NCI-H2107 (cell line): ENCODE results near the gene PKIG.
"Not testable (repeated sequence)": the region's sequence is repeated elsewhere in the genome, so short reads cannot be mapped to it uniquely, and the experiment has no call there.

Experiments used
- DNase-seq: peaks from one replicate; lab custom pipeline; 2025; lab: John Stamatoyannopoulos, UW

PKIG gene

DNA sequence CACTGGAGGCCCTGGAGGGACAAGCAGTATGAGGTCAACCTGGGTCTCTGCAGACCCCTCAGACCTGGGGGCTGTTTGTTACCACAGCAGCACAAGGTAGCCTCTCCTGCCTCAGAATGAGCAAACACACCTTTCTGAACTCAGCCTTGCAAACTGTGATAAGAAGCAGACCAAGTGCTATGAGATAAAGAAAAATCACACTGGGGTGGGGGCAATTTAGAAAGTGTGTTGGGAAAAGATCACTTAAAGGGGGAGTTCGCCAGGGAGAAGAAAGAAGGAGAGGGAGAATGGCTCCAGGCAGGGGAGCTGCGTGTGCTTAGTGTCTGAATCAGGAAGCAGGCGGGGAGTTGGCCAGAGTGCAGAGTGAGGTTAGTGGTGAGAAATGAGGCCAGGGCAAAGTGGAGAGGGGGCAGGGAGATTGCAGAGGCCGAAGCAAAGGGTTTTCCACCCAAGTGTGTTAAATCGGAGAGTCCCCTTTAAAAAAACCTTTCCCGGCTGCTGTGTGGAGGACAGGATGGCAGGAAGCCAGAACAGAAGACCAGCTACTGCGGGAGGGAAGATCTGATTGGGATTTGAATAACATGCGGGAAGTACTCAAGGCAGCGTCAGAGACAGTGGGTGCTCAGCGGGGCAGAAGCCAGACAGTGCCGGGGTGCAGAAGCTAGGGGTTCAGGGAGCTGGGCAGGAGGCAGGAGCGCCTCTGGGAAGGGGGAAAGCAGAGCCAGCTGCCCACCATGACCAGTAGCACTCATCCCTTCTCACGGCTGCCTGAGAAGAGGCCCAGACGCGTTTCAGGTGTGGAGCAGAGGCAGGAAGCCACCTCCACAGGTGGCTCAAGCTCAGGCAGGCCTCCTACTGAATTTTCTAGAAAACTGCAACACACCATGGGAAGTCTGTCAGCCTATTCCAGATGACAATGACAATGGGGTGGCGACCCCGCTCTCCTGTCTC is 60.1 kb downstream of the PKIG start:
- peak; percentile 5 for DNase-seq

DNA sequence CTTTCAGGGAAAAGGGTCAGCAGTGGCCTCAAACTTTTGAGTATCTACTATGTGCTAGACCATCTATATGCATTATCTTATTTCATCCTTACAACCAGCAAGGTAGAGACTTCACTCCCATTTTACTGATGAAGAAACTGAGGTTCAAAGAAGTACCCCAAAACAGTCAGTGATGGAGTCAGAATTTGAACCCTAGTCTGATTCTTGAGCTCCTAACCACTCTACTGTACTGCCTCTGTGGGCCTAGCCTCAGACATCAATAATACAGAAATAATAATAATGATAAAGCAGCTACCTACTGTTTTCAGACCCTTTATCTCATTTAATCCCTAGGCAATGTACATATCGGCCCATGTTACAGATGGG is 60.8 kb downstream of the PKIG start:
- no peak for DNase-seq

DNA sequence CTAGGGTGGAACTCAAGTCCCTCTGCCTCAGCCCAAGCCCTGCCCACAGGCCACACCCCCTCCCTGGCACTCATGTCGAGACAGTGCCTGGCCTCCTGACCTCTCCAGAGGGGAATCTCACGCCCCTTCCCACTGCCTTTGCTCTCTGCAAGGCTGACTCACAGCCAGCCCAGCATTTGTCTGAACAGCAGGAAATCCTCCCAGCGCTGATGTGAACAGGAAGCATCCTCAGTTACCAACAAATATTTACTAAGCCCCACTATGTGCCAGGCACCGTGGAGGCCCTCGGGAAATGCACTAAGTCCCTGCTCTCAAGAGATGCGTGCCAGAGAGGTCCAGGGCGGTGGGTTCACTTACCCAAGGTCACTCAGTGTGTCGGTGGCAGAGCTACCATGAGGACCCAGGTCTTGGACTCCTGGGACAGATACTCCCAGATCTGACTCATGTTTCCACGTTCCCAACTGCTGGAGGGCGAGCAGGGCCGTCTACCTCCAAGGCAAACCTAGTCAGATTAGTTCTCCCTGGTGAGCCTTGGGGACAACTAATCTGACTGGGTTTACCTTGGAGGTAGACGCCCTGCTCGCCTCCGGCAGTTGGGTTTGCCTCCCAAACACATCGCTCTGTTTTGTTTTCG is 61.3 kb downstream of the PKIG start:
- DNase-seq: no peak

DNA sequence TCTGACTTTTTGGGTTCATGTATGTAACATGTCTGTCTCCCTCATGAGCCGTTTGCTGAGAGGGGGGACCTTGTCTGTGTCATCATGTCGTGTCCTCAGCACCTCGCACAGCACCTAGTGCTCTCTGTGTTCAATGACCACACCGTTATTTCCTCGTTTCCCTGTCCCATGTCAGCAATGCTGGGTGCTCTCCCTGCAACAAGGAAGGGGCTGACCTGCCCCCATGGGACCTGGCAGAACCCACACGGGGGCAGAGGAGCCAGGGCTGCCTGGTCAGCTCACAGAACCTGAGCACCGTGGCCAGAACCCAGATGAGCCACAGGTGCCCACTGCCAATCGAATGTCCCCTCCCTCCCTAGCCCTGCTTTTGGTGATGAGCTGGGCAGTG is 61.8 kb downstream of the PKIG start:
- DNase-seq: no peak

DNA sequence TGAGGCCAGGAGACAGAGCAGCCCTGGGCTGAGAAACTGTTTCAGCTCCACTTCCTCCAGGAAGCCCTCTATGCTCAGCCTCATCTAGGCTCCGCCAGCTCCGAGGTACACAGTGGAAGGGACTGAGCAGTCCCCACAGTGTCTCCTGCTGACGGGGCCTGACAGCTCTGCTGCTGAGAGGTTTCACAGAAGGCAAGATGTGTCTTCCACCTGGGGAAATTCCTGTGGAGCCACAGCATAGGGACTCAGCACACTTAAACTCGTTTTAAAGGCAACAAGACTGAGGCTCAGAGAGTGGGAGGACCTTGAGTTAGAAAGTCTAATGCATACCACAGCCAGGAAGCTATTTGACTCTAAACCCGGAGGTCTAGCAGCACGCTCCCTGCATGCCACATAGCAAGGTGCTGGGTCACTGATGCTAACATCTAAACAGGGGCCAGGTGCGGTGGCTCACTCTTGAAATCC is 62.3 kb downstream of the PKIG start:
- DNase-seq: no peak

DNA sequence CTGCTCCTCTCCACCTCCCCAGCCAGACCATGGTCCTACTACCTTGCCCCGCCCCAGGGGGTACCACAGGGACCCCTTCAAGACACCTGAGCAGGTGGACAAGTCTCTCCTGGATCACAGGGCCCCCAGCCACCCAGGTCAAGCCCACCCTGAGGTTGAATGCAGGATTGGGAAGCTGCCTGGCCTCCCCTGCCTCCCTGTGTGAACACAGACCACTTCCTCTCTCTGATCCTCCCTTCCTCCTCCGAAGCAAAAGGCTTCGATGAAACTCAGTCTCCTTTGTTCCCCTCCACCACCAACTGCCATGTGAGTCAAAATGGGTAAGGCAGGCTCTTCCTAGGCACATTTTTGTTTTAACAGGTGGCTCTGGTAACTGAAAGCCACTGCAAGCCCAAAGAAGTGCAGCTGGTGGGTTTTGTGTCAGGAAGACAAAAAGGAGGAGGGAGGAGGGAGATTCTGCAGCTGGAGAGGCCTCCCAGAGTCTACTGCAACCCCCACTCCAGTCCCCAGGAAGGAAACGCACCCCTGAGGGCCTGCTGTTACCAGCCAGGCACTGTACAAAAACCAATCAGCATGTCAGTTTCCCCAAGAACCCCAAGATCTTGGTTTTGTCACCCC is 63.8 kb downstream of the PKIG start:
- peak; percentile 8 for DNase-seq

DNA sequence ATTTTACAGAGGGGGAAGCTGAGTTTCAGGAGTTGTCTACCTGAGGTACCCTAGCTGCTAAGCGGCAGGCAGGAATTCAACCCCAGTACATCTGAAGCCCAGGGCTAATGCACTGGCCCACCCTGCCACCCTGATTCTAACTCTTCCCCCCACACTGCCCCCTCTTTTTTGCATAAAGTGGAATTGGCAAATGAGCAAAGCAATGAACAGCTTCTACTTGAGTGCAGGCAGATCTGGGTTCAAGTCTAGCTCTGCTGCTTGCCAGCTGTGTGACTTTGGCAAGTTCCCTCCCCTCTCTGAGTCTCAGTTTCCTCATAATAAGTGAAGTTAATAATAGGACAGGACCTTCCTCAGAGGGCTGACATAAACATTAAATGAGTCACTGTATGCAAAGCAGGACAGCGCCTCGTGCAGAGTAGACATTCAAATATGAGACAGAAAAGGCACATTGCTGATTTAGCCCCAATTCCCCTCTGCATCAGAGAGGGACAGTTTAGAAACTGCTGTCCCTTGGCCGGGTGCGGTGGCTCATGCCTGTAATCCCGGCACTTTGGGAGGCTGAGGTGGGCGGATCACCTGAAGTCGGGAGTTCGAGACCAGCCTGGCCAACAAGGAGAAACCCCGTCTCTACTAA is 64.4 kb downstream of the PKIG start:
- DNase-seq: no peak

DNA sequence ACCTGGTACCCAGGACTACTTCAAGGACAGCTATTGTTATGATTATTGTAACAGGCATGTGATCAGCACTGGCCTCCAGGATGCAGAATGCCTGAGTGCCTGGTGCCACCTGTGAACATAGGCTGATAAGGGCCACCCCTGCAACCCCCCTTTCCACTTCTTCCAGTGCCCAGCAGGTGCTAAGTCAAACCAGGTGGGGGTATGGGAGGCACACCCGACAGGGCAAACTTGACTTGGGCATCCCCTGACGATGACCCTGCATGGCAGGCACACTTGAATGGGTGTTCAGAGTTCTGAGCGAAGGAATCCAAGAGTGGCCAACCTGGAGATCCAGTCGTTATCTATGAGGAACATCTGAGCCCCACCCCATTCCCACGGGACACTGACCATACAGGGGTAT is 65.7 kb downstream of the PKIG start:
- no peak for DNase-seq

DNA sequence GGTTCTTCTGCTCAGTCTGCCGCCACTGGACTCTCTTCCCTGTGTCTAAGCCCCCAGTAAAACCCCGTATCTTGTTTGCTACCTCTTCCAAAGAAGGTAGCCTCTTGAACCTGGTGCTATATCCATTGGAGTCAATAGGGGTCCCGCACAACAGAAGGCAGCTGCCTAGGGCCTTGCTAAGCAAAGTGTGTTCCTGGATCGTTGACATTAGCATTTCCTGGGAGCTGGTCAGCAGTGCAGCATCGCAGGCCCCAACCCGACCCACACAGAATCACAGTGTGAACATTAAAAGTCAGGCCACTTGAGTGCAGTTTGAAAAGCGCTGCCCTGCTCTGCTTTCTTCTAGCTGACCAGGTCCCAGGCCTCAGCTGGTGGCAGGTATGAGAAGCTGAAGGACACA is 66.2 kb downstream of the PKIG start:
- no peak for DNase-seq

DNA sequence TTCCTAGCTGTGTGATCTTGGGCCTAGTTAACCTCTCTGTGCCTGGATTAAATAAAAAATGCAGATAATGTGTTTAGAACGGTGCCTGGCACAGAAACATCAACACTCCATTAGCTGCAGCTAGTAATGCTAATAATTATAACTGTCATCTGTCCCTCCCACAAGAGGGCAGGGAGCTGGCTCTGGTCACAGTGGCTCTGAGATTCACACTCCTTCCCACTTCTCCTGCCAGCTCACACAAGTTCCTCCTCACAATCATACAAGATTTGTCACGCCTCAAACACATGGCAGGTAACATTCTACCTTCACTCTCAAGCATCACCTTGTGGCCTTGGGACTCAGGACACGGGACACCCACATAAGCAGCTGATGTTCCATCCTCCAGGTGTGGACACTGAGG is 66.7 kb downstream of the PKIG start:
- no peak for DNase-seq

DNA sequence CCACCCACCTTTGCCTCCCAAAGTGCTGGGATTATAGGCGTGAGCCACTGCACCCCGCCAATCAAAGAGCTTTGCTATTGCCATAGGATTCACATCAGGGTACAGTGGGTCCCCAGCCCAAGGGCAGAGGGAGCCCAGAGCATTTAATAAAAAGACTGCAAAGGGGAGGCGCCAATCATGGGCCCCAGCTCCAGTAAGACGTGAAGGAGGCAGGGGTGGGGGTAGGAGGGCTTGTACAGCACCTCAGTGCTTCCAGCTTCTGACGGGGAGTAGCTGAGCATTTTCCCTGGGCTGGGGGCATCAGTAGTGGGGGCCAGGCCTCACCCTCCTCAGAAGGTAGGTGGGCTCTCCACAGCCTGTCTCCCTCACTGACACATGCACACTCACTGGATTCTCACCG is 67.6 kb downstream of the PKIG start:
- no peak for DNase-seq

DNA sequence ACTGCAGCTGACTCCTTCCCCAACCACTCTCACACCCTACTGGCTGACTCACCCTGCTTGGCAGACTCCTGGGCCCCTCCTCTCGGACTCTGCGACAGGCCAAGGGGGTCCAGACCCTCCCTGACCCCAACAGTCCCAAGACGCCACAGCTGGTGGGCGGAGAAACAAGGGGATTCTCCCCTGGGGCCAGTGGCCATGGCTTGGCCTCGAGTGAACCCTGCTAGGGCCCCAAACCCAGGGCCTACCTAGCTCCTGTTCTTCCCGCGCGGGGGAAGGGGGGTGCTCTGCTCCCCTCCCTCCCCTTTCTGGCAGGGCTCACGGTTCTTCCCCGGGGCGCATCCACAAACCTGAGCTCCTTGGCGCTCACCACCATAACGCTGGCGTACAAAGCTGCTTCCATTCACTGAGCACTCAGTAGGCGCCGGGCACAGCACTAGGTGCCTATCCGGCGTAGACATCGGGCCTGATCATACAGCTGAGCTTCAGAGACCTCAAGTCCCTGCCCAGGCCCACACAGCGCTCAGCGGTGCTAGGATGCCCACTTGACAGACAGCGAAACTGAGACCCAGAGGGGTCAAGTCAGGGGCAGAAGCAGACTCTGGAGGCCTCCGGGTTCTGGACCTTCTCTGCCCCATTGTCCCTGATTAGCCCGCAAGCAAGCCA is 68.5 kb downstream of the PKIG start:
- DNase-seq: no peak

DNA sequence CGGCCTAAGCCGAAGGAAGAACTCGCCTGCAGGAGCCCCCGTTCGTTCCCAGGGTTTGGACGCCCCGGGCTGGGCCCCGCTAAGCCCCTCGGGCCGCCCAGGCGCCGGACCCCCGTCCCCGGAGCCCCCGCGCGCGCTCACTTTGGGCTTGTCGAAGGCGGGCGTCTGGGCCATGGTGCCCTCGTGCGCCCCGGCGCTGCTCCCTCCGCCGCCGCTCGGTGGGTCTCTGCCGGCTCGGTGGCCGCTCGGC is 69.0 kb downstream of the PKIG start:
- DNase-seq: no peak

DNA sequence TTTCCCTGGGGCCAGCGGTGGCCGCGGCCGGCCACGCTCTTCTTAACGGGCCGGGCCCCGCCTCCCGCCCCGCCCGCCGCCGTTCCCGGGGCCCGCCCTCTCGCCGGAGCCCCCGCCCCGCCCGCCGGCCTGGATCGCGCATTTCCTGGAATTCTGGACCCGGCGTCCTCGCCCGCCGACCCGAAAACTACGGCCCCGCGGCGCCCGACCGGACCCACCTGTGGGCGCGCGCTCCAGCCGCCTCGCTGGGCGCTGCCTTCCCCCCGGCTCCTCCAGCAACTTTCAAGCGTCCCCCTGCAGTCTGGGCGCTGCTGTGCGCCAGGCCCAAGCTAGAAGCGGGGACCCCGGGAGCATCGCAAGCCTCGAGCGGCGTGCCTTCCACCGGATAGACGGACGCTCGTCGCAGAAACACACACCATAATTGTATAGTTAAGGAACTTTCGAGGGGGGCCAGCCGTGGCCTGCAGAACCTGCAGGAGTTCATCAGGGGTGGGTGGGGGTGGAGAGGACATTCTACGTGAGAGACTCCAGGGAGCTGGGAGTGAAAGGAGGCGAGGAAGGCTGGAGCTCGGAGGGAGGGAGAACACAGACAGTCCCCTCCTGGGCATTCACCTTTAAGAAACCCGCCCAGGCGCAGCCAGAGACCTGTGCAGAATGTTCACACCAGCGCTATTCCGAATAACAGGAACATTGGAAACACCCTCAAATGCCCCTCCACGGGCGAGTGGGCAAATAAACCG is 69.5 kb downstream of the PKIG start, which contains the start of gene ADA:
Gene ADA (minus strand): TSS at position 16 of the 740 bp plus-strand sequence. CDS start 92 bp downstream, outside the sequence.
- no peak for DNase-seq

DNA sequence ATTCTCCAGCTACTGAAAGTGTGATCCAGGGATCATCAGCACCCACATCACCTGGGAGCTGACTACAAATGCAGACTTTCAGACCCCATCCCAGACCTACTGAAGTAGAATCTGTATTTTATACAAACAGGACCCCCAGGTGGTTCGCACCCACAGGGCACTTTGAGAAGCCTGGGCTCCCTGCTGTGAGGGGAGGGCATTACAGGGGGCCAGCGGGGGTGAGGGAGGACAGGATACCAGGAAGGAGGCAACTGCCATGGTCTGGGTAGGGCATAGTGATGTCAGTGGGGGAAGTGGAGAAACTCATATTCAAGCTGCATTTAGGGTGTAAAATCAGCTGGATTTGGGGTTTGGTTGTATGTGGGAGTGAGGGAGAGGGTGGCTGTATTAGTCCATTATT is 71.2 kb downstream of the PKIG start:
- no peak for DNase-seq

DNA sequence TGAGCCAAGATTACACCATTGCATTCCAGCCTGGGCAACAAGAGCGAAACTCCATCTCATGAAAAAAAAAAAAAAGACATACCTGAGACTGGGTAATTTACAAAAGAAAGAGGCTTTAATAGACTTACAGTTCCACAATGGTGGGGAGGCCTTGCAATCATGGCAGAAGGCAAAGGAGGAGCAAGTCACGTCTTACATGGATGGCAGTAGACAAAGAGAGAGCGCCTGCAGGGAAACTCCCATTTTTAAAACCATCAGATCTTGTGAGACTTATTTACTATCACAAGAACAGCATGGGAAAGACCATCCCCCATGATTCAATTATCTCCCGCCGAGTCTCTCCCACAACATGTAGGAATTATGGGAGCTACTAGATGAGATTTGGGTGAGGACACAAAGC is 71.8 kb downstream of the PKIG start:
- not testable (repeated sequence) for DNase-seq

DNA sequence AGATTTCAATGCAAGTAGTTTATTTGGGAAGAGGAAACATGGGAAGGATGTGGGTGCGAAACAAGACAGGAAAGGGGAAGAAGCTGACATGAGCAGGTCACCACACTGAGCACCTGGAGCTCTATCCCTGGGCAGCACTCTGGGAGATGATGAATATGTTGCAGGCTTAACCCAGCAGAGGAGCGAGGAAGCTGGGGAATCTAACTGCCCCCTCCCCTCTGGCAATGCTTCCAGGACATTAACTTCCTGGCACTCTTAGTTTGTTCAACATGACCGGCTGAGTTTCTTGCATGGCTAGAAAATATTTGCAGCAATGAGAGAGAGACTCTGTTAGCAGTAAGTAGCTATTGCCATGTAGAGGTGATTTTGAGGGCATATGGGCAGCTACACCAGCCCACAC is 74.1 kb downstream of the PKIG start:
- DNase-seq: no peak

DNA sequence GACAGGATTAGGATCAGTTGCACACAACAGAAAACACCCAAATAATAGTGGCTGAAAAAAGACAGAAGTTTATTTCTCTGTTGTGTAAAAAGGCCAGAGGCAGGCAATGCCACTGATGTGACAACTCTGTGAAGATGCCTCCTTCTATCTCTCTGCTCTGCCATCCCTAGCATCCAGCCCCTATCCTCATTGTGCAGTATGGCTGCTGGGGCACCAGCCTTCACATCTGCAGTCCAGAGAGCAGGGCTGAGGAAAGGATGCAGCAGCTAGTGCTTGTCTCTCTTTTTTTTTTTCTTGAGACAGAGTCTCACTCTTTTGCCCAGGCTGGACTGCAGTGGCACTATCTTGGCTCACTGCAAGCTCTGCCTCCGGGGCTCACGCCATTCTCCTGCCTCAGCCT is 75.5 kb downstream of the PKIG start:
- DNase-seq: no peak

DNA sequence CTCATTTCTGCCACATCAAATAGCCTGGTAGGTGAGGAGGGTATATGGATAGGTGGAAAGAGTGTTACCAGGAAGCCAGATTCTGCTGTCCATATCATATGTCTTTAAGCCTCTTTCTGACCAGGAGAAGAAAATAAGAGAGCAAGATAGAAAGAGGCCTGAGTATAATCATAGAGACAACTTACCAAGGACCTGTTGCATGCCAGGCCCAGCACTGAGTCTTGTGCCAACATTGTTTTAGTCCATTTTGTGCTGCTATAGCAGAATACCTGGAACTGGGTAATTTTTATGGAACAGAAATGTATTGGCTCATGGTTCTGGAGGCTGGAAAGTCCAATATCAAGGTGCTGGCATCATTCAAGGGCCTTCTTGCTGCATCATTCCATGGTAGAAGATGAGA is 76.4 kb downstream of the PKIG start:
- DNase-seq: no peak

DNA sequence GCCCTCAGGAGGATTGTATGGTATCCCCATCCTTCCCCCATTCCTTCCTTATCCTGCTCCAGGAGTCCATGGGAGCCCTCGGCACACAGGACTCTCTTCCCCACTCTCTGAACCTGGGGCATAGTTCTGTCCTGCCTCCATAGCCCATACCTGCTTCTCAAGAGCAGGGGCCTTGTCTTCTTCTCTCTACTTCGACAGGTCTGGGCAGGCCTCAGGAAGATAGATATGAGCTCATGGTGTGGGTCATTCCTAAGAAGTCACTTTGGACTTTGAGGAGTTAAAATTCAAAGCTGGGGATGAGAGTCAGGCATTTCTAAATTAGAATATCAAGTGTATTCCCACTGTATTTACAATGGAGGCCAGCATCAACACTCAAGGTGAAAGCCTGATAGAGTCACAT is 77.6 kb downstream of the PKIG start:
- DNase-seq: no peak

DNA sequence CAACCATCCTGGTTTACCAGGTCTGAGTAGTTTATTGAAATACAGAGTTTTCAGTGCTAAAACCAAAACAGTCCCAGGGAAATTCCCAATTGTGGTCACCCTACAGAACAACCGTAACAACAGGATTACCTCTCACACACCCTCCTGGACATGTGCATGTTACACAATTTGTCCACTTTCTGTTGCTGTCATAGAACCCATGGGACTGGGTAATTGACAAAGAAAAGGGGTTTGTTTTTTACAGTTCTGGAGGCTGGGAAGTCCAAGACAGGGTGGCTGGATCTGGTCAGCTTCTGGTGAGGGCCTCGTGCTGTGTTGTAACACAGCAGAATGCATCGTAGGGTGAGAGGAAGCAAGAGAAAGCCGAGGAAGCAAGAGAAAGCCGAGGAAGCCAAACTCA is 78.2 kb downstream of the PKIG start:
- DNase-seq: no peak

DNA sequence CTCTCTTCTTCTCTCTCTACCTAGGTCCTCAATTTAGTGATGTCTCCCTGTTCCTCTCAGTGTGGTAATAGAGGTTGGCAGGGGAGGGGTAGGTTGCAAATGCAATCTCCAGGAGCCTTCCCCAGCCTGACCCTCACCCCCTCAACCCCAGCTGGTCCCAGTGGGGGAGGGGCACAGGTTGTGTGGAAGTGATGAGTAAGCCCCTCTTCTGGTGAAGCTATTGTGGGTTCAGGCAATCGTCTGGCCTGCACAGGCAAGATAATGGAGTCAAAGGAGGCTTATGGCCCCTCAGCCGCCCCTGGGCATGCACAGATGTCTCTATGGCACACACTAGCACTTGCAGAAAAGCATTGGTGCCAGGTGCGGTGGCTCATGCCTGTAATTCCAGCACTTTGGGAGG is 79.9 kb downstream of the PKIG start:
- no peak for DNase-seq
